22Rv1 (cell line): Measurements from ENCODE around the gene COTL1.

ENCODE experiments used
- ZFX ChIP-seq: fragments of 450-650 bp; IDR thresholded peaks from 2 replicates; pipeline ENCODE4 v1.6.1; 2017; ENCODE audit warnings: antibody characterized with exemption, borderline replicate concordance
- TF ChIP-seq, protein P1 (sequence below): fragments of 450-650 bp; IDR thresholded peaks from 2 replicates; pipeline ENCODE4 v1.5.1; 2017; ENCODE audit warnings: mild to moderate bottlenecking

DNA sequence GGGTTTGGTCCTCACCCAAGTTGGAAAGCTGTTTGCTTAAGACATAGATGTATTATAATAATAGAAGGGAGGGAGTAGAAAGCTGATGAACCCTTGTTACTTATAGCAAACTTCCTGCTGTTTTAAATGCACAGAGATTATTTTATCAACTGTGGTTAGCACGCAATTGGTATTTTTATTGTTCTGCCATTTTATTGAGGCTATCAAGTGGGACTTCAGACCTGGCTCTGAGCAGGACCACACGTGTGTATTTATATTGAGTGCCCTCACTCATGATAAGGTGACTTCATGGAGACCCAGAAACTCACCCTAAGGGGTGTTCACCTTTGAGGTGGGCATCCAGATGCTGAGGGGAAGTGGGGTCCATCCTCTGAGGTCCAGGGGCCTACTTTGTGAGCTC lies 47.5 kb upstream of the COTL1 start:
- TF ChIP-seq, protein P1, sequence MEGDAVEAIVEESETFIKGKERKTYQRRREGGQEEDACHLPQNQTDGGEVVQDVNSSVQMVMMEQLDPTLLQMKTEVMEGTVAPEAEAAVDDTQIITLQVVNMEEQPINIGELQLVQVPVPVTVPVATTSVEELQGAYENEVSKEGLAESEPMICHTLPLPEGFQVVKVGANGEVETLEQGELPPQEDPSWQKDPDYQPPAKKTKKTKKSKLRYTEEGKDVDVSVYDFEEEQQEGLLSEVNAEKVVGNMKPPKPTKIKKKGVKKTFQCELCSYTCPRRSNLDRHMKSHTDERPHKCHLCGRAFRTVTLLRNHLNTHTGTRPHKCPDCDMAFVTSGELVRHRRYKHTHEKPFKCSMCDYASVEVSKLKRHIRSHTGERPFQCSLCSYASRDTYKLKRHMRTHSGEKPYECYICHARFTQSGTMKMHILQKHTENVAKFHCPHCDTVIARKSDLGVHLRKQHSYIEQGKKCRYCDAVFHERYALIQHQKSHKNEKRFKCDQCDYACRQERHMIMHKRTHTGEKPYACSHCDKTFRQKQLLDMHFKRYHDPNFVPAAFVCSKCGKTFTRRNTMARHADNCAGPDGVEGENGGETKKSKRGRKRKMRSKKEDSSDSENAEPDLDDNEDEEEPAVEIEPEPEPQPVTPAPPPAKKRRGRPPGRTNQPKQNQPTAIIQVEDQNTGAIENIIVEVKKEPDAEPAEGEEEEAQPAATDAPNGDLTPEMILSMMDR = no peak
- no peak for TF ChIP-seq ZFX
